Calu3 (cell line): ENCODE data around the gene FURIN. TPM values are rescaled to one million over a fixed set of nuclear protein-coding genes. Genes with fewer than 3 reads are reported as not detected.

ENCODE experiments used
- BruUV-seq: library from RNA; stranded (reverse); fragments of 400-500 nt; replicated peaks from 2 replicates; lab custom pipeline; 2021; lab: Mats Ljungman, UMichigan
- CTCF ChIA-PET: fragments of 300-600 bp; sonication (Branson Sonifier 250); formaldehyde crosslinking; loops from one replicate; lab custom pipeline; 2022; ENCODE audit warnings: antibody characterized with exemption; lab: Charles Lee
- DNase-seq: peaks from one replicate; pipeline ENCODE4 v3.0.0; 2022
- H3K27ac Mint-ChIP-seq: one replicate; pipeline ENCODE4 v1.8.0; 2022; ENCODE audit warnings: mixed read lengths; ENCODE audit not compliant: unreplicated experiment
- H3K27me3 Mint-ChIP-seq: one replicate; pipeline ENCODE4 v1.8.0; 2022; ENCODE audit warnings: mixed read lengths; ENCODE audit not compliant: unreplicated experiment
- H3K36me3 Mint-ChIP-seq: one replicate; pipeline ENCODE4 v1.8.0; 2022; ENCODE audit warnings: mild to moderate bottlenecking, moderate library complexity, mixed read lengths; ENCODE audit not compliant: insufficient read depth, unreplicated experiment
- H3K4me1 Mint-ChIP-seq: one replicate; pipeline ENCODE4 v1.8.0; 2022; ENCODE audit warnings: mild to moderate bottlenecking, low read depth, mixed read lengths; ENCODE audit not compliant: unreplicated experiment
- H3K4me3 Mint-ChIP-seq: one replicate; pipeline ENCODE4 v1.8.0; 2022; ENCODE audit warnings: mild to moderate bottlenecking, low read depth, moderate library complexity, mixed read lengths; ENCODE audit not compliant: unreplicated experiment
- H3K9me3 Mint-ChIP-seq: one replicate; pipeline ENCODE4 v1.8.0; 2022; ENCODE audit warnings: low read depth, mixed read lengths; ENCODE audit not compliant: unreplicated experiment
- intact Hi-C: fragments of 100-400 bp; cut with micrococcal nuclease; formaldehyde crosslinking; loops from one replicate; pipeline ENCODE4 v1.10.0; 2022; ENCODE audit not compliant: unreplicated experiment
- total RNA-seq: library from RNA; stranded (reverse); gene quantifications from 2 replicates; pipeline ENCODE4 v1.2.3, GENCODE V29; 2022
- TF ChIP-seq, protein P1 (sequence below): fragments of 200-600 bp; IDR thresholded peaks from one replicate; pipeline ENCODE4 v1.8.0; 2022; ENCODE audit warnings: antibody characterized with exemption; ENCODE audit not compliant: unreplicated experiment

FURIN gene
- total RNA-seq, 1 experiment from 2014 or later = 76.6 TPM

DNA sequence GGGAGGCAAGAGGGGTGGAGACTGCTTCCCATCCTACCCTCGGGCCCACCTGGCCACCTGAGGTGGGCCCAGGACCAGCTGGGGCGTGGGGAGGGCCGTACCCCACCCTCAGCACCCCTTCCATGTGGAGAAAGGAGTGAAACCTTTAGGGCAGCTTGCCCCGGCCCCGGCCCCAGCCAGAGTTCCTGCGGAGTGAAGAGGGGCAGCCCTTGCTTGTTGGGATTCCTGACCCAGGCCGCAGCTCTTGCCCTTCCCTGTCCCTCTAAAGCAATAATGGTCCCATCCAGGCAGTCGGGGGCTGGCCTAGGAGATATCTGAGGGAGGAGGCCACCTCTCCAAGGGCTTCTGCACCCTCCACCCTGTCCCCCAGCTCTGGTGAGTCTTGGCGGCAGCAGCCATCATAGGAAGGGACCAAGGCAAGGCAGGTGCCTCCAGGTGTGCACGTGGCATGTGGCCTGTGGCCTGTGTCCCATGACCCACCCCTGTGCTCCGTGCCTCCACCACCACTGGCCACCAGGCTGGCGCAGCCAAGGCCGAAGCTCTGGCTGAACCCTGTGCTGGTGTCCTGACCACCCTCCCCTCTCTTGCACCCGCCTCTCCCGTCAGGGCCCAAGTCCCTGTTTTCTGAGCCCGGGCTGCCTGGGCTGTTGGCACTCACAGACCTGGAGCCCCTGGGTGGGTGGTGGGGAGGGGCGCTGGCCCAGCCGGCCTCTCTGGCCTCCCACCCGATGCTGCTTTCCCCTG, 13.8 kb downstream of the FURIN start:
- no peaks in the 10 kb centered on the region for H3K9me3 Mint-ChIP-seq

GRCh38 chr15:90882781-90883525, 14.6 kb downstream of the FURIN start:
- Mint-ChIP-seq H3K4me3 (no peak overlapping the region), H3K36me3 (peaks cover 20% of the 10 kb centered on the region), H3K4me1 (no peaks in the 10 kb centered on the region), H3K9me3 (no peaks in the 10 kb centered on the region), H3K27me3 (peaks cover 11% of the 10 kb centered on the region), H3K27ac (no peak overlapping the region)
- DNase-seq = no peak
- TF ChIP-seq, protein P1, sequence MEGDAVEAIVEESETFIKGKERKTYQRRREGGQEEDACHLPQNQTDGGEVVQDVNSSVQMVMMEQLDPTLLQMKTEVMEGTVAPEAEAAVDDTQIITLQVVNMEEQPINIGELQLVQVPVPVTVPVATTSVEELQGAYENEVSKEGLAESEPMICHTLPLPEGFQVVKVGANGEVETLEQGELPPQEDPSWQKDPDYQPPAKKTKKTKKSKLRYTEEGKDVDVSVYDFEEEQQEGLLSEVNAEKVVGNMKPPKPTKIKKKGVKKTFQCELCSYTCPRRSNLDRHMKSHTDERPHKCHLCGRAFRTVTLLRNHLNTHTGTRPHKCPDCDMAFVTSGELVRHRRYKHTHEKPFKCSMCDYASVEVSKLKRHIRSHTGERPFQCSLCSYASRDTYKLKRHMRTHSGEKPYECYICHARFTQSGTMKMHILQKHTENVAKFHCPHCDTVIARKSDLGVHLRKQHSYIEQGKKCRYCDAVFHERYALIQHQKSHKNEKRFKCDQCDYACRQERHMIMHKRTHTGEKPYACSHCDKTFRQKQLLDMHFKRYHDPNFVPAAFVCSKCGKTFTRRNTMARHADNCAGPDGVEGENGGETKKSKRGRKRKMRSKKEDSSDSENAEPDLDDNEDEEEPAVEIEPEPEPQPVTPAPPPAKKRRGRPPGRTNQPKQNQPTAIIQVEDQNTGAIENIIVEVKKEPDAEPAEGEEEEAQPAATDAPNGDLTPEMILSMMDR = no peak
- BruUV-seq = TSS peak; percentile 64
- intact Hi-C loops = loop anchor here (10.0 kb wide), 1 partner anchor 108 kb away; no protein-coding TSS in a partner anchor
- CTCF ChIA-PET = interaction anchor here (1.2 kb wide), 1 partner anchor 9 kb away, joined by 3 read pairs; no protein-coding TSS in a partner anchor

More for the DNA sequence above, 13.8 kb downstream of the FURIN start:
- intact Hi-C loops = loop anchor here (10.0 kb wide), 1 partner anchor 107 kb away; no protein-coding TSS in a partner anchor
- peaks cover 3% of the 10 kb centered on the region for H3K27me3 Mint-ChIP-seq
- CTCF ChIA-PET = interaction anchor here (0.6 to 1.2 kb wide), 4 partner anchors 8 to 471 kb away, joined by 3 read pairs; no protein-coding TSS in a partner anchor
- peaks cover 26% of the 10 kb centered on the region for H3K36me3 Mint-ChIP-seq
- H3K27ac Mint-ChIP-seq = no peak overlapping the region
- no peak for DNase-seq
- no peak overlapping the region for H3K4me3 Mint-ChIP-seq
- no TSS peak for BruUV-seq
- no peaks in the 10 kb centered on the region for H3K4me1 Mint-ChIP-seq
- TF ChIP-seq, protein P1 = no peak

DNA sequence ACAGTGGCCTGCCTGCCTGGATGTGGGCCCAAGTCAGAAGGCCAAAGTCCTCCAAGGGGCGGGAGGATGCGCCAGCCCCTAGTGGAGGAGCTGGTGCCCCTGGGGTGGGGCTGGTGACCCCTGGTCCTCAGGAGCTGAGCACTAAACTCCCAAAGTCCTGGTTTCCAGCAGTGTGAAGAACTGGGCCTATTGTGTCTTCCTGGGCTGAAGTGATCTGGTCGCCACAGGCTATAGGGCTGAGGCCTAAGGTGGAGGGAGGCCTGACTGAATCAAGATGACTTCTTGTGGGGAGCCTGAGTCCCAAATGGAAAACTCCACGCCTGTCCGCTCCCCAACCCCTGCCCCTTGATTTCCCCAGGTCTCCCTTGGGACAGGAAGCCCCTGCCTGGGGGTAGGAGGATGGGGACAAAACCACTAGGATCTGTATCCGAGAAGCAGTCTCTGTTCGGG, 15.2 kb downstream of the FURIN start:
- Mint-ChIP-seq H3K4me1 (no peaks in the 10 kb centered on the region), H3K36me3 (peaks cover 18% of the 10 kb centered on the region), H3K9me3 (no peaks in the 10 kb centered on the region), H3K27ac (no peak overlapping the region), H3K27me3 (peaks cover 15% of the 10 kb centered on the region), H3K4me3 (no peak overlapping the region)
- CTCF ChIA-PET = interaction anchor here (1.2 kb wide), 1 partner anchor 10 kb away, joined by 3 read pairs; no protein-coding TSS in a partner anchor
- intact Hi-C loops = loop anchor here (10.0 kb wide), 1 partner anchor 109 kb away; no protein-coding TSS in a partner anchor
- TF ChIP-seq, protein P1 = no peak
- no TSS peak for BruUV-seq
- no peak for DNase-seq

- TF ChIP-seq, protein P1 = no peak
Measured at GRCh38 chr15:90883976-90884718, 15.8 kb downstream of the FURIN start, which contains the start of gene FES. FES (plus strand) TSS chr15:90884504; CDS start chr15:90885046, 542 bp downstream.

More at GRCh38 chr15:90883976-90884718, 15.8 kb downstream of the FURIN start, which contains the start of gene FES:
- no peak for DNase-seq
- CTCF ChIA-PET = no interaction called here
- Mint-ChIP-seq H3K4me3 (no peak within 1 kb of the TSS), H3K27ac (no peak within 1 kb of the TSS), H3K36me3 (peaks cover 17% of the 10 kb centered on the region), H3K9me3 (no peaks in the 10 kb centered on the region), H3K4me1 (no peaks in the 10 kb centered on the region), H3K27me3 (peaks cover 19% of the 10 kb centered on the region)
- BruUV-seq = no TSS peak
- intact Hi-C loops = loop anchor here (10.0 kb wide), 1 partner anchor 109 kb away; no protein-coding TSS in a partner anchor
